ENCODE results near the gene MIEF1.
A peak's percentile ranks its signal among the peaks of the same experiment; 100 is the strongest.

Gene MIEF1

DNA sequence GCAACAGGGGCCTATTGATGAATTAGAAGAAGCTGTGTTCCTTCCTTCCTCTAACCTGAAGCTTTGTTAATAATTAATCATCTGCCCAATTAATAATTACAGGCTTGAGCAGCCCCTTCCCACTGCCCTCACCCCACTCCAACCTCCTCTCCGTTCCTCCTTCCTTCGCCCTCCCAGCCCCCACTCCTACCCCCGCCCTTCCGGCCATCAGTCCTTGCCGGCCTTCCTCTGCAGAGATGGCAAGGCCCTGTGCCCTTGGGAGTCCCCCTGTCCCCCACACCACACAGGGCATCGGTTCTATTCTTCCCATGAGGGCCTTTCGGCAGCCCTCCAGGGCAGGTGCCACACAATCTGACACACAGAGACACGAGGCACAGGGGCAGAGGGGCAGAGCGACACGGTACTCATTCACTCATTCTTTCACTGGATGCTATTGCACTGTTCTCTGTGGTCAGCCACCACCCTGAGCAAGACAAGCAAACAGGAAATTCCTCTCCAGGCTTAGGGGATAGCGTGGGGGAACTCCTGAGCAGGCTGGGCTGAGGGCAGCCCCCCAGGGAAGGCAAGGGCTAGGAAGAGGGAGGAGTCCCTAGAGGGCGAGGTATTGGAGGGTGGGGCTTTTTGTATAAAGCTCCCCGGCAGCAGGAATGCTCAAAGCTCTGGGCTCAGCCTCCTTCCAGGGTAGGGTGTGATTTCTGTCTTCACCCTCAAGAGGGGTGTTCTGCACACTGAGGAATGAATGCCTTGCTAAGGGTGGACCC, 30.5 kb upstream of the MIEF1 start:
- DNase-seq = peak; percentile 77

DNA sequence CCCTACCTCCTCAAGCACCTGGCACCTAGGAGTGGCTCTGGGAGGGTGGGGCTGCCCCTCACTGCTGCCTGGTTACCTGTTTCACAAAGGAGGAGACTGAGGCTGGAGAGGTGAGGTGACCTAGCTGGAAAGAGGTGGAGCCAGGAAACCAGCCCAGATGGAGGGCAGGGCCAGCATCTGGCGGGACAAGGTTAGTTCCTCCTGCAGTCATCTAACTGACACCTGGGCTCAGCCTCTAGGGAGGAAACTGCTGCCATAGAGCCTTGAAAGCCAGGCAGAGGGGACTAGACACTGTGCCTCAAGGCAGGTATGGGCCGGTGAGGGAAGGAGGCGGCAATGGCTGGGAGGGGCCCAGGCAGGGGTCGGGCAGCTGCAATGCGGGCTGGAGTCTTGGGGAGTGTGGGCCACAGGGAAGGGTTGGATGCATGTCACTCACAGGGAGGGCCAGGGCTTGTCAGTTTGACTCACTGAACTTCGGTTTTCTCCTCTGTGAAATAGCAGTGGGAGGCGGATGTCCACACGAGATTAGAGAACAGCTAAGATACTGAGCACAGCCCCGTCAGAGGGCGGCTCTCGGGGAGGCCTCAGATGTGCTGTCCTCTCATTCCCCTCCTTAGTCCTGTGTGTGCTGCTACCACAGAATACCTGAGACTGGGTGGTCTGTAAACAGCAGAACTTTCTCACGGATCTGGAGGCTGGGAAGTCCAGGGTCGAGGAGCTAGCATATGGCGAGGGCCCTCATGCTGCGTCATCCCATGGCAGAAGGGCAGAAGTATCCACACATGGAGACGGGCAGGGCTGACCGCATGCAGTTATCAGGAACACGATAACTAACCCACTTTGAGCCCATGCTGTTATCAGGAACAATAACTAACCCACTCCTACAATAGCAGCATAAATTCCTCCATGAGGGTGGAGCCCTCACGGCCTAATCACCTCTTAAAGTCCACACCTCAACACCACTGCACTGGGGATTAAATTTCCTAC, 29.2 kb upstream of the MIEF1 start:
- DNase-seq = peak; percentile 96

DNA sequence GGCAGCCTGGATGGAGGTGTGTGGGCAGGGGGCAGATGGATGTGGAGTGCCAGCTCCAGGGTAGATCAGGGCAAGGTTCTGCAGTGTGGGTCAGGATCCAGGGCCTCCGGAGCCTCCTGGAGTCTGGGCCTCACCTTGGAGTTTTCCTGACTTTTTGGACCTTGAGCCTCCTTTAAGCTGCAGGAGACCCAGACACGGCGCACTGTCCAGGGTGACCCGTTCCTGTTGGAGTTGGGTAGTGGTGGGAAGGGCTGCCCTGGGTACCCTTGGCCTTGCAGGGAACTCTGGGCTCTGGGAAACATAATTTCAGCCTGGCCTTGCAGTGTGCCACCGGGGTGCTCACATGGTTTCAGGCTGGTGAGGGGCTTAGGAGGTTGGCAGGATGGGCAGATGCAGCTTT, 28.2 kb upstream of the MIEF1 start:
- no peak for DNase-seq

DNA sequence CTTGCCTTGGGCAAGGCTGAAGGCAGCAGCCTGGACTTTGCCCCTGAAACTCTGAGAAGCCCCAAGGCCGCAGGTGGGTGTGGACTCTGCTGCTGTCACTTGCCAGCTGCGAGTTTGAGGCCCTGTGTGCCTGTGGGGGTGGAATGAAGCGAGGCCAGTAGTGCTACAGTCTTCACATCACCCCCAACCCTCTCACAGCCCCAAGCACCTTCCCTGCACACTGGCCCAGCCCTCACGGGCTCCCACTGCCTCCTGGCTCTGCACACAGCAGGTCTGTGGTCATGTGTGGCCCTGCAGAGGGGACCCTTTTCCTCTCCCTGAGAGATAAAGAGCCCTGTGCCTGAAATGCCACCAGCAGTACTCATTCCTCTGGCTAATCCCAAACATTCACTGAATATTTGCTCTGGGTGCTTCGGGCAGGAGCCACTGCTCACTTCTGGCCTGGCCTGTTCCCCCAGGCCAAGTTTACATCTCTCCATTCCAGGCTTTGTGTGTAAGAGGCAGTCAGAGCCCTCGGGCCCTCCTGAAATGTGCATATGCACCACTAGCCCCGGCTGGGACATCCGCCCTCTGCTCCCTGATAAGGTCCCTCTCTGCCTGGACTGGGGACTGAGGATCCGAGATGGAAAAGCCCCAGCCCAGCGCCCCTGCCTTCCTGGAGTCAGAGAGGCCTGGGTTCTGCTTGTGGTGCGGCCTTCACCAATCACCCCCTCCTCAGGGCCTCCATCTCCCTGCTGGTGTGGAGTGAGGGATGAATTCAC, 27.6 kb upstream of the MIEF1 start:
- no peak for DNase-seq

DNA sequence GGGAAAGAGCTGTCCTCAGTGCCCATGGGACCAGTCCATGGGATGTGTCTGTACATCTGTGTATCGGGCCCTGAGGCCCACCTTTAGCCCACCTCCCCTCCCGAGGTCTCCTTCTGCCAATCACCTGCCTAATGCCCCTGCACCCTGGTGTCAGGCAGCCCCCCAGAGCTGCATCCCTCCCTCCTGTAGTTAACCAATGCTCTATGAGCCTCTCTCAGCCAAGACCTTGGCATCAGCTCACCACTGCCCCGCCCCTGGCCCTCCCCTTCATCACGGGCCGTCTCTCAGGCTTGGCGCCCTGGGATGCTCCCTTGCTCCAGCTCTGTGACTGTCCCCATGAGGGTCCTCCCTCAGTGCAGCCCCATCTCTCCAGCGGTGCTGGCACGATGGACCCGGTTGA, 26.8 kb upstream of the MIEF1 start:
- no peak for DNase-seq

DNA sequence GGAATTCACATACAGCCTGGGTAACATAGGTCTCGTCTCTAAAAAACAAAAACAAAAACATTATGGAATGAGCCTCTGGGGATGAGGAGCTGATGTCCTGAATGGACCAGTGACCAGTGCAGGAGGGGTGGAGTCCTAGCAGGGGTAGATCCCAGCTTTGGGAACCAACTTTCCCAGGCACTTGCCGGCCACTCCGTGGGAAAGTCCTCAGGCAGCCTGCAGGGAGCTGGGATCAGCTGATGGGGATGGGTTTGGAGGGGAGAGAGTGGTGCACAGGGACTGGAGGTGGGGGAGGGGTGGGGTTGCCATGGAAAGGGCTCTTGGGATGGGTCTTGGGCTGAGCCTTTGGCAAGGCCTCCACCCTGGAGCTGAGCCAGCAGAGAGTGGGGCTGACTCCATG, 26.2 kb upstream of the MIEF1 start:
- DNase-seq = no peak

DNA sequence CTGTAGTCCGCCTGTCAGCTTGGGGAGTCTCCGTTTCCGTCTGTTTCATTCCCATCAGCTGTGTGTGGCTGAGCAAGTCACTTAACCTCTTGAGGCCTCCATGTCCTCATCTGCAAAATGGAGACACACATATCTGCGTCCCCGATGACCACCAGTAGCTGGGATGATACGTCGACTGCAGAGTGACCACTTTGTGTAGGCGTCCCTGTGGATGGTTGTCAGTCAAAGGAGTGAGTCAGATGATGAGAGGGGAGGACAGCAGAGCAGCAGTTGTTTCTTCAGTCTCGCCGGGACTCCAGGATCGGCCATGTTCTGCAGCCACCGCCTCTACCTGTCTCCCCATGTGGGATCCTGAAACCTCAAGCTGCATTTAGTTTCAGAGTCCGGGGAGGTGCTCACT, 25.4 kb upstream of the MIEF1 start:
- no peak for DNase-seq

DNA sequence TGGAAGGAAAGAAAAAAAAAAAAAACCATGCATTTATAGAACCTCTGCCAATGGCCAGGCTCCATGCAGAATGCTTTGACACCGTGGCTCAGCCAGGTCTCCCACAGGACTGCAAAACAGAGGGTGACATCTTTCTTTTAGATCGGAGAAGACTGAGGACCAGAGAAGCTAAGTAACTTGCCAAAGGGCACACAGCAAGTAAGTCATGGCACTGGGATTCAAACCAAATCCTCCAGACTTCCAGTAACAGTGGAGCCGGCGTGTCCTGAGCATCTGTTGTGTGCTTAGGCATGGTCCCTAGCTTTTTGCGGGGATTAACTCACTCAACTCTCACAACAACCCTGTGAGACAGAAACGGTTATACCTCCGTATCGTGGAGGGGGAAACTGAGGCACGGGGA, 24.5 kb upstream of the MIEF1 start:
- no peak for DNase-seq

DNA sequence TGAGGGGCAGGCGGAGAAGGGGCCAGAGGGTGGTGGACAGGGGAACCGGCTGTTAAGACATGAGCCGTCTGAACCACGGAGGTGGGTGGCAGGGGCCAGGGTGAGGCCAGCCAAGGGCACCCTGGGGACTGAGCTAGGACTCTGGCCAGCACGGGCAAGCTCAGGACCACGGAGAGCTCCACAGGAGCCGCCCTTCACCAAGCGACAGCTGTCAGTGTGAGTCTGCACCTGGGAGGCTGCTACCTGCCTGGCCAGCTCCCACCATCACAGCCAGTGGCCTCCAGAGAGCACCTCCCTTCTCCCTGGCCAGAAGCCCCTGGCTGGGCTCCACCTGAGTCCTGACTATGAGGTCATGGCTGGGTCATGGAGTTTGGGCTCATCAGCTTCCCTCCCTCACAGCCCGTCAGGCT, 23.6 kb upstream of the MIEF1 start:
- DNase-seq = no peak

DNA sequence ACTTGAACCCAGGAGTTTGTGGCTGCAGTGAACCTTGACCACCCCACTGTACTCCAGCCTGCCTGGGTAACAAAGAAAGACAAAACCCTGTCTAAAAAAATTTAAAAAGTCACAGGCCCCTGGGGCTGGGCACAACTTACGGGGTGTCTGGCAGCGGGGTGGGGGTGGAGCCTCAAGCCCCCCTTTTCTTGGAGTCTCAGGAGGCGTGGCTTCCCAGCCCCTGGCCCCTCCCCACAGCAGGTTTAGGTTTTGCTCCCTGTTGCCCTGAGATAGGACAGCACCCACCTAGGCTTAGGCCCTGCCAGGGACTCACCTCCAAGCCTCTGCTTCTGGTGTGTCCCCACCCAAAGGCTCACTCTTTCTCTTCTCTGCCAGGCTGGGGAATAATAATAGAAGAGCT, 22.8 kb upstream of the MIEF1 start:
- DNase-seq = no peak

DNA sequence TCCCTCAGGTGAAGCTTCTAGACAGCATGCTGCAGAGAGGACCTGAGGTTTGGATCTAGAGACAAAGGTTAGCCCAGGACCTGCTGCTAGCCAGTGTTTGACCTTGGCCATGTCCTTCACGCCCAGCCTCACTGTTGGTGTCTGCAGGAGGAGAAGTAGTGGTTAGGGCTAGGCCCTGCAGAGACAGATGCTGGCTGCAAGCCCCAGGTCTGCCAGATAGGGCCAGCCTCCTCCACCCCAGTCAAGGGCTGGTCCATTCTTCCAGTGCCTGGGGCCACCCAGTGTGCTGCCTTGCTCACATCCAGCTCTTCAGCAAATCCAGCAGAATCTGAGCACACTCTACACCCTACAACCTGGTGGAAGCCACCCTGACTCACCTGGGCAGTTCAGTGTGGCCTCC, 21.5 kb upstream of the MIEF1 start:
- DNase-seq = peak; percentile 66

DNA sequence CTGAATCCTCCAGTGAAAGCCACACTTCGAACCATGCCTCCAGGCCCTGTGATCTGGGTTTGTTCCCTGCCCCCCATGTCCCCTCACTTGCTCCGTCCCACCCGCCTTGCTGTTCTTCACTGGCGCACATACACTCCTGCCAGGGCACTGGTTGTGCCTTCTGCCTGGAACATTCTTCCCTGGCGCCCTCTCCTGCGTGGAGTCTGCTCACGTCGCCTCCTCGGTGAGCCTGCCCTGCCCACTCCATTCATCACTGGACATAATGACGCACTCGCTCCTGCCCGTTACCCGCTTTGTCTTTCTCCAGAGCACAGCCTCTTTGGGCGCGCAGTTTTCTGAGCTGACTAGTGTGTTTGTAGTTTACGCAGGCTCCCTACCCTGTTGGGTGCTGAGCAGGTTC, 21.0 kb upstream of the MIEF1 start:
- no peak for DNase-seq

DNA sequence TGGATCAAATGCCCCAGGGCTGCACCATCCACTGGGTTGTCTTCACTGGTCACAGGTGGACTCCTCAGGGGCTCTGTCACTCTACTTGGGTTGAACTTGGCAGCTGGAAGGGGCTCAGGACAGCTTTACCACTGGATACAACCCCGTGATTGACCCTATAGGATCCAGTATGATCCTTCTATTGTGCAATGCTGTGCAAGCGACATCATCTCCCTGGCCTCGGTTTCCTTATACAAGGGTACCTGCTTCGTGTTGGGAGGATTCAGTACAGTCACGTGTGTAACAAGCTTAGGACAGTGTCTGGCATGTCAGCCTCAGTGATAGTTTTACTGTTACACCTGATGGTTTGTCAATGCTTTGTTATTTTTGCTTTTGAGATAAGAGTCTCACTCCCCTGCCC, 20.5 kb upstream of the MIEF1 start:
- DNase-seq = no peak

DNA sequence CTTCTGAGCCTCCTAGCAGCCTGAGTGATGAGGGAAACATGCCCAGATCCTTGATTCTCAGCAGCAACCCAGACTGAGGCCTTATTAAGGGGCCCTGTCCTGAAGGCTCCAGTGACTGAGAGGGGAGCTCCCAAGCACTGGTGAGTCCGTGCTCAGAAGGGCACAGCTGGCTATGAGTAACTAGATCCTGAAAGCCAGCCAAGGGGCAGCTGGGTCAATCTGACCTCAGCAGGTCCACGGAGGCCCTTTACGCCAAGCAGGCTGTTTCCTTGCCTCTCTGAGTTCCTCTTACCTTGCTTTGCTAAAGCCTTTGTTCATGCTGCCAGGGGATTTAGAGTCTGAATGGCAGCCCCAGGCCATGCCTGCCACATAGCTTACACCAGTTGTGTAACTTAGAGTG, 19.3 kb upstream of the MIEF1 start:
- DNase-seq = no peak

DNA sequence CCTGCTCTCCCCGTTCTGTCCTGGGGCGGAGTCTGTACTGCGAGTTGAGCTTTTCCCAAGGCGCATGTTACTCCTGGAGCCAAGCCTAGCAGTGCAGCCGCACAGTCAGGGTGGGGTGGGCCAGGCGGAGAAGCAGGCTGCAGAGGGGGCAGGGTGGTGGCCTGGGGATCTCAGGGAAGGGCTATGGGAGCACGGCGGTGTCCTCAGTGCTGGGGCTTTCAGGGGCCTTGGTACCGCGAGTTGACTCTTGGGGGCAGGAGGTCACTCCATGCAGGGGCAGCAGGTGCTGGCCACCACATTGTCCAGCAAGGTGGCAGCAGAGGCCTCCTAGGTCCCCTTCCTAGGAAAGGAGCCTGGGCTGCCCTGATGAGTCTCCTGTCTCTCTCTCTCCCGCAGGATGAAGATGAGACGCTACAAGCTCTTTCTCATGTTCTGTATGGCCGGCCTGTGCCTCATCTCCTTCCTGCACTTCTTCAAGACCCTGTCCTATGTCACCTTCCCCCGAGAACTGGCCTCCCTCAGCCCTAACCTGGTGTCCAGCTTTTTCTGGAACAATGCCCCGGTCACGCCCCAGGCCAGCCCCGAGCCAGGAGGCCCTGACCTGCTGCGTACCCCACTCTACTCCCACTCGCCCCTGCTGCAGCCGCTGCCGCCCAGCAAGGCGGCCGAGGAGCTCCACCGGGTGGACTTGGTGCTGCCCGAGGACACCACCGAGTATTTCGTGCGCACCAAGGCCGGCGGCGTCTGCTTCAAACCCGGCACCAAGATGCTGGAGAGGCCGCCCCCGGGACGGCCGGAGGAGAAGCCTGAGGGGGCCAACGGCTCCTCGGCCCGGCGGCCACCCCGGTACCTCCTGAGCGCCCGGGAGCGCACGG, 14.9 kb upstream of the MIEF1 start:
- DNase-seq = no peak

DNA sequence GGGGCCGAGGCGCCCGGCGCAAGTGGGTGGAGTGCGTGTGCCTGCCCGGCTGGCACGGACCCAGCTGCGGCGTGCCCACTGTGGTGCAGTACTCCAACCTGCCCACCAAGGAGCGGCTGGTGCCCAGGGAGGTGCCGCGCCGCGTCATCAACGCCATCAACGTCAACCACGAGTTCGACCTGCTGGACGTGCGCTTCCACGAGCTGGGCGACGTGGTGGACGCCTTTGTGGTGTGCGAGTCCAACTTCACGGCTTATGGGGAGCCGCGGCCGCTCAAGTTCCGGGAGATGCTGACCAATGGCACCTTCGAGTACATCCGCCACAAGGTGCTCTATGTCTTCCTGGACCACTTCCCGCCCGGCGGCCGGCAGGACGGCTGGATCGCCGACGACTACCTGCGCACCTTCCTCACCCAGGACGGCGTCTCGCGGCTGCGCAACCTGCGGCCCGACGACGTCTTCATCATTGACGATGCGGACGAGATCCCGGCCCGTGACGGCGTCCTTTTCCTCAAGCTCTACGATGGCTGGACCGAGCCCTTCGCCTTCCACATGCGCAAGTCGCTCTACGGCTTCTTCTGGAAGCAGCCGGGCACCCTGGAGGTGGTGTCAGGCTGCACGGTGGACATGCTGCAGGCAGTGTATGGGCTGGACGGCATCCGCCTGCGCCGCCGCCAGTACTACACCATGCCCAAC, 14.1 kb upstream of the MIEF1 start:
- no peak for DNase-seq

DNA sequence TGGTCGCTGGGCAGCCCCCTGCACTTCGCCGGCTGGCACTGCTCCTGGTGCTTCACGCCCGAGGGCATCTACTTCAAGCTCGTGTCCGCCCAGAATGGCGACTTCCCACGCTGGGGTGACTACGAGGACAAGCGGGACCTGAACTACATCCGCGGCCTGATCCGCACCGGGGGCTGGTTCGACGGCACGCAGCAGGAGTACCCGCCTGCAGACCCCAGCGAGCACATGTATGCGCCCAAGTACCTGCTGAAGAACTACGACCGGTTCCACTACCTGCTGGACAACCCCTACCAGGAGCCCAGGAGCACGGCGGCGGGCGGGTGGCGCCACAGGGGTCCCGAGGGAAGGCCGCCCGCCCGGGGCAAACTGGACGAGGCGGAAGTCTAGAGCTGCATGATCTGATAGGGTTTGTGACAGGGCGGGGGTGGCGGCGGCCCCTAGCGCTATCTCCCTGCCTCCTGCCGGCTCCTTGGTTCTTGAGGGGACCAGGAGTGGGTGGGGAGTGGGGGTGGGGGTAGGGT, 13.5 kb upstream of the MIEF1 start:
- DNase-seq = peak; percentile 58

DNA sequence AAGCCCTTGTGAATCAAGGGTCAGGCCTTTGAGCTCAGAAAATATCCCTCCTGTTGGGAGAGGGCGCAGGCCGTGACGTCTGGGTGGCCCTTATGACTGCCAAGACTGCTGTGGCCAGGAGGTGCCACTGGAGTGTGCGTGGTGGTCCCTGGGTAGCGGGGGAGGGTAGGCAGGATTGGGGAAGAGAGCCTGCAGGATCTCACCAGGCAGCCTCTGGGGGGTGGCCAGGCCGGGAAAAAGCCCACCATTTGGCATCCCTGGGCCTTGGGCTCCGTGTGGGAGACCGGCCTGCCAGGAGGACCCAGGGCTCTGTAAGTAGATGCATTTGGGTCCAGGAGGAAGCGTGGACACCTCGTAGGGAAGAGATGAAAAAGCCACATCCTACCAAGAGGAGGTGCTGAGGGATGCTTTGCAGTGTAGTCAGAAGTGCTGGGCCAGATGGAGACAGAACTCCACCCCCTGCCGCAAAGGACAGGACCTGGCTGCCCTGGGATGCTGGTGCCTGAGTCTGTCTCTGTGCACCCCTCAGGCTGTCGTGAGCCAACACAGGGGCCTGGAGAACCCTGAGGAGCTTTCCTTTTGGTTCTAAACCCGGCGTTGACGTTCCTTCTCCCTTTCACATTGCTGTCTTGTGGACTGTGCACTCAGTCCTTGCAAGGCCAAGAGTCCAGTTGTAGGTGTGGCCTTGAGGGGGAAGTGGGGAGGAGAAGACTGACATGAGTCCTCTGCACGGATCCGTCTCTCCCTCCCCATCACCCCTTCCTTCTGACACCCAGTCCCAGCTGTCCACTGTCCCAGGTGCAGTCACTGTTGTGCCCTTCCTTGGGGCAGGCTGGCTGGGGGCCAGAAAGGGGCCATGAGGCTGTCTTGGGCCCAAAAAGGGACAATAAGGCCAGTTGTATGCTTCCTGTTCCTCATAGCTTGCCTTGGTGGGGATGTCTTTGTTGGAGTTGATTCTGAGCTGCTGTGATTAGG, 12.7 kb upstream of the MIEF1 start:
- DNase-seq = no peak

DNA sequence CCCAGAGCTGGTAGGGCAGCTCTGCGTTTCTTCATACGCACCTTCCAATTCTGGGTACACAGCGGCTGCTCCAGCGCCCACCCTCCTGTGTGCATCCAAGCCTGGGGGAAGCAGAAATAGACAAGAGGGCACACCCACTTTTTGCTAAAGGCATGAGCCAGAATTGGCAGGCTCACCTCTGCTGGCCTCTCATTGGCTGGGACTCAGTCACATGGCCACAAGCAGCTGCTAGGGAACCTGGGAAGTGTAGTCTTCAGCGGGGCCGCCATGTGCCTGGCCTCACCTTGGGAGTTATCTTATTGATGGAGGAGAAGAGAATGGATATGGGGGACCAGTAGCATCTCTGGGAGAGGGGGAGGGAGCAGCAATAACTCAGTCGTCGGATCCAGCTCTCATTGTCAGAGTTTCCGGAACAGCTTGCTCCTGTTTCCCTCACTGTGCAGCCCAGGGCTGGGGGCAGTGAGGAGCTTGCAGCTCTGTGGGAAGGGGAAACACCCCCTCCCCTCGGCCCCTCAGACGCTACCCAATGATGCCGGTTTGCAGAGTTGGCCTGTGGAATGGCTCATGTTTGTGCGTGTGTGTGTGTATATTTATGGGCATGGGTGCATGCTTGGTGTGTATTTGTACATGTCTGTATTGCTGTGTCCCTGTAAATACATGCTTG, 11.8 kb upstream of the MIEF1 start:
- peak; percentile 97 for DNase-seq

All from hematopoietic multipotent progenitor cell treated with erythropoietin and hydrocortisone succinate and interleukin-3 and kit ligand, for 6 days (in vitro differentiated cells).